ENCODE results near the gene INSC. TPM values are rescaled to one million over a fixed set of nuclear protein-coding genes. Genes with fewer than 3 reads are reported as not detected.

Gene INSC
- polyA plus RNA-seq, 1 donor from 2014 or later, result 0.12 TPM

DNA sequence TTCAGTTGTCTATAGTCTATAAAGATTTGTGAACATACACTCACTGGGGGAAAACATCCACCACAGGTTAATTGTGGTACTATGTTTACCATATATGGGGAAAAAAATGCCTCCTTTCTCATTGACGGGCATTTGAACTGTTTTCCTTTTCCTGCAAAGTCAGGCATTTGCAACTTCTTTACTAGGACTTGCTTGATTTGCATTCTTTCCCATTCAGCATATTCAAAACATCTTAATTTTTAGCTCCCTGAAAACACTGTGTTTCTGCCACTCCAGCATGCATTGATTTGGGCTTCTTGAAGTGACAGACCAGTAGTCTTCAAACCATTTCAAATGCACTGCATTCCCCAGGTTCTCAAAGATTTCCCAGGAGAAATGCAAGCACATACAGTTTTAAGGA, 67.6 kb downstream of the INSC start:
- Histone ChIP-seq H3K27ac (ENCODE audit: low read length) (no peak overlapping the region), H4K20me1 (ENCODE audit: insufficient read depth) (no peaks in the 10 kb centered on the region), H3K9me2 (ENCODE audit: insufficient read depth, low read length) (no peaks in the 10 kb centered on the region), H3K27me3 (ENCODE audit: insufficient read depth, low read depth, low read length) (no peaks in the 10 kb centered on the region), H2AFZ (ENCODE audit: low read depth, low read length) (no peak overlapping the region), H3K79me2 (replicated peaks; ENCODE audit: insufficient read depth, low read length) (no peaks in the 10 kb centered on the region), H3K4me3 (ENCODE audit: low read length) (no peak overlapping the region), H3K36me3 (ENCODE audit: insufficient read depth, low read length) (no peaks in the 10 kb centered on the region), H3F3A (ENCODE audit: insufficient read depth, low read length, poor library complexity, severe bottlenecking) (no peaks in the 10 kb centered on the region), H3K9ac (ENCODE audit: low read length) (no peak overlapping the region), H3K9me3 (ENCODE audit: low read length) (no peaks in the 10 kb centered on the region), H3K4me2 (ENCODE audit: low read length) (no peak overlapping the region)
- TF ChIP-seq, protein P1, sequence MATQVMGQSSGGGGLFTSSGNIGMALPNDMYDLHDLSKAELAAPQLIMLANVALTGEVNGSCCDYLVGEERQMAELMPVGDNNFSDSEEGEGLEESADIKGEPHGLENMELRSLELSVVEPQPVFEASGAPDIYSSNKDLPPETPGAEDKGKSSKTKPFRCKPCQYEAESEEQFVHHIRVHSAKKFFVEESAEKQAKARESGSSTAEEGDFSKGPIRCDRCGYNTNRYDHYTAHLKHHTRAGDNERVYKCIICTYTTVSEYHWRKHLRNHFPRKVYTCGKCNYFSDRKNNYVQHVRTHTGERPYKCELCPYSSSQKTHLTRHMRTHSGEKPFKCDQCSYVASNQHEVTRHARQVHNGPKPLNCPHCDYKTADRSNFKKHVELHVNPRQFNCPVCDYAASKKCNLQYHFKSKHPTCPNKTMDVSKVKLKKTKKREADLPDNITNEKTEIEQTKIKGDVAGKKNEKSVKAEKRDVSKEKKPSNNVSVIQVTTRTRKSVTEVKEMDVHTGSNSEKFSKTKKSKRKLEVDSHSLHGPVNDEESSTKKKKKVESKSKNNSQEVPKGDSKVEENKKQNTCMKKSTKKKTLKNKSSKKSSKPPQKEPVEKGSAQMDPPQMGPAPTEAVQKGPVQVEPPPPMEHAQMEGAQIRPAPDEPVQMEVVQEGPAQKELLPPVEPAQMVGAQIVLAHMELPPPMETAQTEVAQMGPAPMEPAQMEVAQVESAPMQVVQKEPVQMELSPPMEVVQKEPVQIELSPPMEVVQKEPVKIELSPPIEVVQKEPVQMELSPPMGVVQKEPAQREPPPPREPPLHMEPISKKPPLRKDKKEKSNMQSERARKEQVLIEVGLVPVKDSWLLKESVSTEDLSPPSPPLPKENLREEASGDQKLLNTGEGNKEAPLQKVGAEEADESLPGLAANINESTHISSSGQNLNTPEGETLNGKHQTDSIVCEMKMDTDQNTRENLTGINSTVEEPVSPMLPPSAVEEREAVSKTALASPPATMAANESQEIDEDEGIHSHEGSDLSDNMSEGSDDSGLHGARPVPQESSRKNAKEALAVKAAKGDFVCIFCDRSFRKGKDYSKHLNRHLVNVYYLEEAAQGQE (IDR thresholded peaks at IDR 0.05; ENCODE audit: borderline replicate concordance), result no peak
- no peak for TF ChIP-seq TAF1 (IDR thresholded peaks at IDR 0.05; ENCODE audit: low read depth)
- TF ChIP-seq, protein P2, sequence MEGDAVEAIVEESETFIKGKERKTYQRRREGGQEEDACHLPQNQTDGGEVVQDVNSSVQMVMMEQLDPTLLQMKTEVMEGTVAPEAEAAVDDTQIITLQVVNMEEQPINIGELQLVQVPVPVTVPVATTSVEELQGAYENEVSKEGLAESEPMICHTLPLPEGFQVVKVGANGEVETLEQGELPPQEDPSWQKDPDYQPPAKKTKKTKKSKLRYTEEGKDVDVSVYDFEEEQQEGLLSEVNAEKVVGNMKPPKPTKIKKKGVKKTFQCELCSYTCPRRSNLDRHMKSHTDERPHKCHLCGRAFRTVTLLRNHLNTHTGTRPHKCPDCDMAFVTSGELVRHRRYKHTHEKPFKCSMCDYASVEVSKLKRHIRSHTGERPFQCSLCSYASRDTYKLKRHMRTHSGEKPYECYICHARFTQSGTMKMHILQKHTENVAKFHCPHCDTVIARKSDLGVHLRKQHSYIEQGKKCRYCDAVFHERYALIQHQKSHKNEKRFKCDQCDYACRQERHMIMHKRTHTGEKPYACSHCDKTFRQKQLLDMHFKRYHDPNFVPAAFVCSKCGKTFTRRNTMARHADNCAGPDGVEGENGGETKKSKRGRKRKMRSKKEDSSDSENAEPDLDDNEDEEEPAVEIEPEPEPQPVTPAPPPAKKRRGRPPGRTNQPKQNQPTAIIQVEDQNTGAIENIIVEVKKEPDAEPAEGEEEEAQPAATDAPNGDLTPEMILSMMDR (IDR thresholded peaks at IDR 0.05; ENCODE audit: poor library complexity, severe bottlenecking), result no peak
- TF ChIP-seq RAD21 (conservative IDR thresholded peaks at IDR 0.05), result no peak
- TF ChIP-seq EZH2 (IDR thresholded peaks at IDR 0.05; ENCODE audit: borderline replicate concordance, insufficient read depth, low read length, poor library complexity, severe bottlenecking), result no peak
- no peak for TF ChIP-seq POLR2AphosphoS5 (IDR thresholded peaks at IDR 0.05)
- TF ChIP-seq MXI1 (conservative IDR thresholded peaks at IDR 0.05; ENCODE audit: poor library complexity, severe bottlenecking), result no peak
- no peak for TF ChIP-seq SMC3 (conservative IDR thresholded peaks at IDR 0.05; ENCODE audit: poor library complexity)
- TF ChIP-seq EP300 (conservative IDR thresholded peaks at IDR 0.05; ENCODE audit: poor library complexity, severe bottlenecking), result no peak

DNA sequence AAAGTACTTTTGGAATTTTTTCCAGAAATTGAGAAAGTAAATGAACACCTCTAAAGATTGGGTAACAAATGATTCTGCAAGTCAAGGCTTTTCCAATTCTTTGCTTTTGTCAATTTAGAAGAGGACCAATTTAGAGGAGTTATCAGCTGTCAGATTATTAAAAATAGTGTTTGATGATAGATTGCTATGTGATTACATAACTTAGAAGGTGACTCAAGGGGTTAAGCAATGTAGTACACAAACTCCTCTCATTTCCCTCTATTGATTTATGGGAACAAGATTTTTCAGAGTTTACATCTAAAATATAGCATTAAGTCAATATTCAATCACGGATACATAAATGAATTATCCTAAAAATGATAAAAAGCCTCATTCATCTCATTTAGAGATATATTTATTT, 70.3 kb downstream of the INSC start:
- no peaks in the 10 kb centered on the region for H3F3A ChIP-seq (ENCODE audit: insufficient read depth, low read length, poor library complexity, severe bottlenecking)
- H2AFZ ChIP-seq (ENCODE audit: low read depth, low read length), result no peak overlapping the region
- no peak overlapping the region for H3K27ac ChIP-seq (ENCODE audit: low read length)
- no peak overlapping the region for H3K9ac ChIP-seq (ENCODE audit: low read length)
- no peaks in the 10 kb centered on the region for H3K9me3 ChIP-seq (ENCODE audit: low read length)
- no peak overlapping the region for H3K4me3 ChIP-seq (ENCODE audit: low read length)
- H4K20me1 ChIP-seq (ENCODE audit: insufficient read depth), result no peaks in the 10 kb centered on the region
- no peaks in the 10 kb centered on the region for H3K9me2 ChIP-seq (ENCODE audit: insufficient read depth, low read length)
- no peaks in the 10 kb centered on the region for H3K79me2 ChIP-seq (replicated peaks; ENCODE audit: insufficient read depth, low read length)
- H3K27me3 ChIP-seq (ENCODE audit: insufficient read depth, low read depth, low read length), result no peaks in the 10 kb centered on the region
- H3K36me3 ChIP-seq (ENCODE audit: insufficient read depth, low read length), result no peaks in the 10 kb centered on the region
- H3K4me2 ChIP-seq (ENCODE audit: low read length), result no peak overlapping the region
- TF ChIP-seq, protein P1 (IDR thresholded peaks at IDR 0.05; ENCODE audit: borderline replicate concordance), result no peak
- no peak for TF ChIP-seq EP300 (conservative IDR thresholded peaks at IDR 0.05; ENCODE audit: poor library complexity, severe bottlenecking)
- TF ChIP-seq SMC3 (conservative IDR thresholded peaks at IDR 0.05; ENCODE audit: poor library complexity), result no peak
- TF ChIP-seq MXI1 (conservative IDR thresholded peaks at IDR 0.05; ENCODE audit: poor library complexity, severe bottlenecking), result no peak
- TF ChIP-seq RAD21 (conservative IDR thresholded peaks at IDR 0.05), result no peak
- TF ChIP-seq, protein P2 (IDR thresholded peaks at IDR 0.05; ENCODE audit: poor library complexity, severe bottlenecking), result no peak
- TF ChIP-seq POLR2AphosphoS5 (IDR thresholded peaks at IDR 0.05), result no peak
- TF ChIP-seq EZH2 (IDR thresholded peaks at IDR 0.05; ENCODE audit: borderline replicate concordance, insufficient read depth, low read length, poor library complexity, severe bottlenecking), result no peak
- no peak for TF ChIP-seq TAF1 (IDR thresholded peaks at IDR 0.05; ENCODE audit: low read depth)
